GM12878 (cell line): ENCODE measurements around the gene AGAP3. TPM values are rescaled to one million over a fixed set of nuclear protein-coding genes. Genes with fewer than 3 reads are reported as not detected.

Source experiments
- ATAC-seq: fragments of 200-7000 bp; cut with Tn5 transposase; 3 replicates; pipeline ENCODE4 v1.9.1; 2020; ENCODE audit warnings: mild to moderate bottlenecking, moderate library complexity
- BruUV-seq: library from RNA; stranded (reverse); fragments of 400-500 nt; replicated peaks from 2 replicates; lab custom pipeline; 2021; lab: Mats Ljungman, UMichigan
- CTCF ChIA-PET: fragments of 300-600 bp; sonication (Branson Sonifier 250); formaldehyde crosslinking; extraction: SDS; loops from one replicate; lab custom pipeline; 2021; ENCODE audit warnings: inconsistent platforms; lab: Yijun Ruan, JAX
- POLR2A ChIA-PET: fragments of 350-600 bp; formaldehyde crosslinking; extraction: SDS; loops from one replicate; lab custom pipeline; 2021; ENCODE audit warnings: inconsistent platforms; lab: Charles Lee
- RAD21 ChIA-PET: fragments of 300-600 bp; sonication (Branson Sonifier 250); formaldehyde crosslinking; loops from one replicate; lab custom pipeline; 2023; ENCODE audit warnings: antibody characterized with exemption; ENCODE audit not compliant: unreplicated experiment; lab: Charles Lee
- SMC1A ChIA-PET: fragments of 300-600 bp; sonication (Branson Sonifier 250); formaldehyde crosslinking; loops from one replicate; lab custom pipeline; 2023; ENCODE audit not compliant: unreplicated experiment, uncharacterized antibody; lab: Charles Lee
- DNase-seq: peaks from one replicate; pipeline ENCODE4 v3.0.0-alpha.2; 2011; ENCODE audit warnings: low read depth, low spot score
- FAIRE-seq: peaks from 3 replicates; lab custom pipeline; 2011; peaks lifted over from hg19 to GRCh38; lab: Jason Lieb, UNC
- H2AFZ ChIP-seq: 2 replicates; pipeline ENCODE4 v1.6.0; 2011; ENCODE audit warnings: low read depth, low read length, control low read depth; ENCODE audit not compliant: control insufficient read depth
- H3K27ac ChIP-seq: 2 replicates; pipeline ENCODE4 v1.5.1; 2011; ENCODE audit warnings: control low read depth; ENCODE audit not compliant: control insufficient read depth, insufficient read depth
- H3K27me3 ChIP-seq, 2 experiments: replicated peaks in 1 of 2; 2 replicates each; pipeline versions ENCODE4 v1.6.0 to v1.6.1; 2011; ENCODE audit warnings: low read length in 1 of 2; ENCODE audit not compliant: control insufficient read depth in 2 of 2, insufficient read depth in 2 of 2
- H3K36me3 ChIP-seq, 2 experiments: 2 replicates each; pipeline ENCODE4 v1.5.1; 2011; ENCODE audit warnings: low read length in 1 of 2; ENCODE audit not compliant: control insufficient read depth in 2 of 2, insufficient read depth in 2 of 2
- H3K4me1 ChIP-seq: 2 replicates; pipeline ENCODE4 v1.6.1; 2011; ENCODE audit warnings: mild to moderate bottlenecking, low read length, moderate library complexity, mixed read lengths; ENCODE audit not compliant: control insufficient read depth, insufficient read depth
- H3K4me2 ChIP-seq: 2 replicates; pipeline ENCODE4 v1.6.0; 2011; ENCODE audit warnings: control low read depth; ENCODE audit not compliant: control insufficient read depth, insufficient read depth
- H3K4me3 ChIP-seq: fragments of 200-600 bp; sonication (generic); 2 replicates; pipeline ENCODE4 v1.5.1; 2016
- H3K79me2 ChIP-seq: 2 replicates; pipeline ENCODE4 v1.6.0; 2011; ENCODE audit warnings: low read length; ENCODE audit not compliant: control insufficient read depth, insufficient read depth
- H3K9ac ChIP-seq: 2 replicates; pipeline ENCODE4 v1.8.0; 2011; ENCODE audit warnings: low read length, control low read depth, mixed read lengths; ENCODE audit not compliant: control insufficient read depth, insufficient read depth
- H3K9me3 ChIP-seq: replicated peaks from 3 replicates; pipeline ENCODE4 v1.5.1; 2011; ENCODE audit warnings: mild to moderate bottlenecking, low read length; ENCODE audit not compliant: control insufficient read depth, insufficient read depth
- H4K20me1 ChIP-seq: 2 replicates; pipeline ENCODE4 v1.6.0; 2011; ENCODE audit not compliant: control insufficient read depth, insufficient read depth
- BHLHE40 ChIP-seq, 2 experiments: fragments of 450-650 bp in 1 of 2; IDR thresholded peaks; 2 replicates each; pipeline ENCODE4 v1.6.1; 2011 to 2017; ENCODE audit warnings: low read depth in 2 of 2, borderline replicate concordance in 1 of 2, improper control_type of control experiment in 1 of 2, low read length in 1 of 2, mild to moderate bottlenecking in 1 of 2
- EP300 ChIP-seq, 2 experiments: fragments of 150-350 bp in 1 of 2; IDR thresholded peaks; 2 replicates each; pipeline ENCODE4 v1.6.1; 2011 to 2012; ENCODE audit warnings: low read depth in 2 of 2, low read length in 2 of 2, borderline replicate concordance in 1 of 2, improper control_type of control experiment in 1 of 2, inconsistent platforms in 1 of 2; ENCODE audit not compliant: control insufficient read depth in 1 of 2
- HDGF ChIP-seq: fragments of 450-650 bp; IDR thresholded peaks from 2 replicates; pipeline ENCODE4 v1.6.1; 2016; ENCODE audit warnings: antibody characterized with exemption
- SMARCA5 ChIP-seq: fragments of 450-650 bp; IDR thresholded peaks from 2 replicates; pipeline ENCODE4 v1.6.1; 2017; ENCODE audit warnings: mild to moderate bottlenecking
- SUPT20H ChIP-seq: IDR thresholded peaks from 2 replicates; pipeline ENCODE4 v1.6.1; 2011; ENCODE audit warnings: low read depth, mild to moderate bottlenecking, low read length, moderate library complexity, borderline replicate concordance; ENCODE audit not compliant: control insufficient read depth
- USF2 ChIP-seq: IDR thresholded peaks from 2 replicates; pipeline ENCODE4 v1.6.1; 2011; ENCODE audit warnings: low read depth, low read length, improper control_type of control experiment, borderline replicate concordance
- ZBTB40 ChIP-seq: fragments of 450-650 bp; IDR thresholded peaks from 2 replicates; pipeline ENCODE4 v1.6.1; 2016; ENCODE audit warnings: mild to moderate bottlenecking, moderate library complexity, borderline replicate concordance
- ZSCAN29 ChIP-seq: fragments of 450-650 bp; IDR thresholded peaks from 2 replicates; pipeline ENCODE4 v1.6.1; 2017; ENCODE audit warnings: mild to moderate bottlenecking, moderate library complexity
- WGBS: methylation state at CpG from one replicate; pipeline ENCODE4 v1.1.6; 2016; ENCODE audit warnings: low lambda C conversion rate; ENCODE audit not compliant: insufficient replicate concordance, insufficient coverage; ENCODE audit errors: missing lambda C conversion rate; 5-methylcytosine and 5-hydroxymethylcytosine counted together
- in situ Hi-C: fragments of 300-500 bp; cut with MboI; formaldehyde crosslinking; loops from 9 replicates; pipeline ENCODE4 v1.14.3; 2018; ENCODE audit warnings: mixed read lengths
- intact Hi-C: fragments of 100-400 bp; cut with micrococcal nuclease; formaldehyde crosslinking; loops from one replicate; pipeline ENCODE4 v1.14.2; 2022; ENCODE audit not compliant: unreplicated experiment
- polyA plus RNA-seq, 11 experiments: library from polyadenylated mRNA; depleted of rRNA in 4 of 11; unstranded in 6 of 11; stranded (reverse) in 5 of 11; fragments of >200 nt; fragmentation: Nextera tagmentation in 4 of 11; fragmentation: Illumina TruSeq in 1 of 11; extraction: Ambion mirVana in 4 of 11; extraction: Trizol in 1 of 11; gene quantifications; 1 replicate in 1 of 11; 2 replicates in 10 of 11; pipeline versions ENCODE4 v1.2.1 to v1.2.3, GENCODE V29; 2011 to 2016; ENCODE audit warnings: inconsistent platforms in 2 of 11, missing spikeins in 2 of 11, low read depth in 1 of 11
- total RNA-seq, 4 experiments: library from RNA; depleted of rRNA in 3 of 4; stranded (reverse); fragments of >200 nt in 3 of 4; fragmentation: Illumina TruSeq in 1 of 4; extraction: Trizol in 1 of 4; gene quantifications; 2 replicates each; pipeline versions ENCODE4 v1.2.1 to v1.2.3, GENCODE V29; 2013 to 2021

The AGAP3 gene
- total and polyA plus RNA-seq, 10 of the 15 experiments (the other 5 are each of a cell fraction or from before 2014, with no cell fraction given), result 1.8 to 68.1 (median 15.7) TPM

GRCh38 chr7:151152643-151153513, 66.6 kb downstream of the AGAP3 start (continued):
- TF ChIP-seq ZBTB40 (no peak), EP300 (IDR thresholded peaks at IDR 0.05; ENCODE audit: borderline replicate concordance in 1 of 2, control insufficient read depth in 1 of 2, low read depth in 2 of 2, low read length in 2 of 2) (no peak), ZSCAN29 (no peak)
- TF ChIP-seq, all 136 proteins: peak for 0

GRCh38 chr7:151157645-151158329, 71.5 kb downstream of the AGAP3 start:
- Histone ChIP-seq H3K4me1 (no peaks in the 10 kb centered on the region), H4K20me1 (no peaks in the 10 kb centered on the region), H3K4me3 (no peak overlapping the region), H3K9me3 (no peaks in the 10 kb centered on the region), H3K4me2 (no peak overlapping the region), H3K9ac (no peak overlapping the region), H3K27ac (no peak overlapping the region), H3K27me3 (peaks cover 2% of the 10 kb centered on the region in 2 experiments; a peak in 2 of 4 replicates), H3K79me2 (no peaks in the 10 kb centered on the region), H3K36me3 (no peaks in the 10 kb centered on the region)
- WGBS, result 25% methylated on average over 7 of the region's 7 CpGs
- POLR2A ChIA-PET, result no interaction called here
- ATAC-seq (no peak), DNase-seq (no peak)
- intact Hi-C loops, result no loop called here
- SMC1A ChIA-PET, result no interaction called here
- no TSS peak for BruUV-seq
- CTCF ChIA-PET, result interaction anchor here (0.8 to 1.6 kb wide), 4 partner anchors 9 to 19 kb away, joined by 3 to 4 read pairs (median 4); no protein-coding TSS in a partner anchor
- in situ Hi-C loops, result no loop called here
- TF ChIP-seq HDGF (no peak), BHLHE40 (IDR thresholded peaks at IDR 0.05; ENCODE audit: borderline replicate concordance in 1 of 2, low read depth in 2 of 2, low read length in 1 of 2) (no peak), SUPT20H (no peak), USF2 (no peak), SMARCA5 (no peak)
- TF ChIP-seq, all 136 proteins: peak for 0
- no peak for FAIRE-seq
- H2AFZ ChIP-seq, result no peak overlapping the region
- RAD21 ChIA-PET, result interaction anchor here (1.4 kb wide), 1 partner anchor 69 kb away, joined by 3 read pairs; the partner anchor contains the start of gene ABCF2
